Measurements from ENCODE around the gene TTC7B. TPM values are rescaled to one million over a fixed set of nuclear protein-coding genes. Genes with fewer than 3 reads are reported as not detected.

TTC7B gene
- total and polyA plus RNA-seq, 2 experiments from 2014 or later = 68.1 to 75.8 TPM

DNA sequence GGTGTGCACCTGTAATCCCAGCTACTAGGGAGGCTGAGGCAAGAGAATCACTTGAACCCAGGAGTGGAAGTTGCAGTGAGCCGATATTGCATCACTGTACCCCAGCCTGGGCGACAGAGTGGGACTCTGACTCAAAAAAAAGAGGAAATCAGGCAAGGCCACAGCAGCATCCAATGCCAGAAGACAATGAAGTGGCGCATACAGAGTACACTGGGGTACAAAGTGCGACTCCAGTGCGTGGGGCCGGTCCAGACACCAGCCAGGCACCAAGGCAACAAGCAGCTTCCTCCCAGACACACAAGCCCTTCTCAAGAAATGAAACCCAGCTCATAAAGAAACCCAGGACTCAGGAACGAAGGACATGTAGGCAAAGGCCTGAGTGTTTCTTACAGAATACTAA is 28.2 kb downstream of the TTC7B start:
- no peaks in the 10 kb centered on the region for H3K36me3 ChIP-seq
- no peak overlapping the region for H3K27ac ChIP-seq
- DNase-seq (ENCODE audit: low read depth in 1 of 2, low spot score in 1 of 2) = no peak
- H3K27me3 ChIP-seq = no peaks in the 10 kb centered on the region
- no peaks in the 10 kb centered on the region for H3K4me1 ChIP-seq (ENCODE audit: low read depth)
- H3K4me3 ChIP-seq = no peak overlapping the region
- TF ChIP-seq, protein P1, sequence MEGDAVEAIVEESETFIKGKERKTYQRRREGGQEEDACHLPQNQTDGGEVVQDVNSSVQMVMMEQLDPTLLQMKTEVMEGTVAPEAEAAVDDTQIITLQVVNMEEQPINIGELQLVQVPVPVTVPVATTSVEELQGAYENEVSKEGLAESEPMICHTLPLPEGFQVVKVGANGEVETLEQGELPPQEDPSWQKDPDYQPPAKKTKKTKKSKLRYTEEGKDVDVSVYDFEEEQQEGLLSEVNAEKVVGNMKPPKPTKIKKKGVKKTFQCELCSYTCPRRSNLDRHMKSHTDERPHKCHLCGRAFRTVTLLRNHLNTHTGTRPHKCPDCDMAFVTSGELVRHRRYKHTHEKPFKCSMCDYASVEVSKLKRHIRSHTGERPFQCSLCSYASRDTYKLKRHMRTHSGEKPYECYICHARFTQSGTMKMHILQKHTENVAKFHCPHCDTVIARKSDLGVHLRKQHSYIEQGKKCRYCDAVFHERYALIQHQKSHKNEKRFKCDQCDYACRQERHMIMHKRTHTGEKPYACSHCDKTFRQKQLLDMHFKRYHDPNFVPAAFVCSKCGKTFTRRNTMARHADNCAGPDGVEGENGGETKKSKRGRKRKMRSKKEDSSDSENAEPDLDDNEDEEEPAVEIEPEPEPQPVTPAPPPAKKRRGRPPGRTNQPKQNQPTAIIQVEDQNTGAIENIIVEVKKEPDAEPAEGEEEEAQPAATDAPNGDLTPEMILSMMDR (IDR thresholded peaks at IDR 0.05; ENCODE audit: low read depth, low read length) = no peak
- no peaks in the 10 kb centered on the region for H3K9me3 ChIP-seq (ENCODE audit: low read depth)

DNA sequence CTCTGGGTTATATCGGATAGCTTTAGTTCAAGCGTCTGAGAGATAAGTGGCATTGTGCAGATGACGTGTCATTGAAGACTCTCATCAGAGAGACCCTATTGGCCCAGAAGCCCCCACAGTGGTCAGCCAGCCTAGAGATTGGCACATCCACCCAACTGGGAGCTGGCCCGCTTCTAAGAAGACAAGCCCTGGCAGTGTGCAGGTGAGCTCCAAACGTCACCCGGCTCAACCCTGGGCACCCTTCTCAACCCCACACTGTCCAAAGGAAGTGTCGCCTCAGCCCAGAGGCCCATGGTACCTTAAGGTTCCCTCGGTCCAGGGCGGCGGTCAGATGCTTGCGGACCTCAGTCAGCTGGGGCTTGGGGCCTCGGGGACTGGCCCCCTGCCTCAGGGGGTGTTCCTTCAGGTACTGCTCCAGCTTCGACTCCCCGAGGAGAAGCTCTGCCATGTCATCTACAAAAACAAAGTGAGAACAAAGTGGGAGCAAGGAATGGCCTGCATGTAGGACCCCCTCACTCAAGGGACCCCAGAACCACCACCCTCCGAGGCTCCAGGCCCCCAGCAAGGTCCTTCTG is 30.3 kb downstream of the TTC7B start:
- Histone ChIP-seq H3K27me3 (no peaks in the 10 kb centered on the region), H3K4me3 (no peak overlapping the region), H3K9me3 (ENCODE audit: low read depth) (no peaks in the 10 kb centered on the region), H3K4me1 (ENCODE audit: low read depth) (no peaks in the 10 kb centered on the region), H3K27ac (no peak overlapping the region), H3K36me3 (no peaks in the 10 kb centered on the region)
- TF ChIP-seq, protein P1 (IDR thresholded peaks at IDR 0.05; ENCODE audit: low read depth, low read length) = no peak
- DNase-seq (ENCODE audit: low read depth in 1 of 2, low spot score in 1 of 2) = no peak

DNA sequence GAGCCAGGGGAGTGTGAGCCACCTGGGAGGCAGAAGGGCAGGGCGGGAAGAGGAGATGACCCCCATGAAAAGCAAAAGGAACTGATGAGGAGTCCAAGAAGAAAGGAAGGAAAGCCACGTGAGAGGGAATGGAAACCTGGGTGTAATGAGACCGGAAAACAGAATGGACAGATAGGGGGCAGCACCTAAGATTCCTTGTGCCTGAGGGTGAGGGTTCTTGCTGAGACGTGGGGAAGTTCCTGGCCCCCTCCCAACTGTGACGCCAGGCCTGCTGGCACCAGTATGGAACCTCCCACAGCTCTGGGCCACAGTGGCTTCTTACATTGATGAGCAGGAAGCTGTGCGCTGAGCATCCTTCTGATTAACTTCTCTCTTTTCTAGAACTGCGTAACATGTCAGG is 30.8 kb downstream of the TTC7B start:
- Histone ChIP-seq H3K27ac (no peak overlapping the region), H3K9me3 (ENCODE audit: low read depth) (no peaks in the 10 kb centered on the region), H3K4me1 (ENCODE audit: low read depth) (no peaks in the 10 kb centered on the region), H3K27me3 (no peaks in the 10 kb centered on the region), H3K36me3 (no peaks in the 10 kb centered on the region), H3K4me3 (no peak overlapping the region)
- TF ChIP-seq, protein P1 (IDR thresholded peaks at IDR 0.05; ENCODE audit: low read depth, low read length) = peak; percentile 28
- peak in 1 of 2 donors; percentile 78 for DNase-seq (ENCODE audit: low read depth in 1 of 2, low spot score in 1 of 2)

DNA sequence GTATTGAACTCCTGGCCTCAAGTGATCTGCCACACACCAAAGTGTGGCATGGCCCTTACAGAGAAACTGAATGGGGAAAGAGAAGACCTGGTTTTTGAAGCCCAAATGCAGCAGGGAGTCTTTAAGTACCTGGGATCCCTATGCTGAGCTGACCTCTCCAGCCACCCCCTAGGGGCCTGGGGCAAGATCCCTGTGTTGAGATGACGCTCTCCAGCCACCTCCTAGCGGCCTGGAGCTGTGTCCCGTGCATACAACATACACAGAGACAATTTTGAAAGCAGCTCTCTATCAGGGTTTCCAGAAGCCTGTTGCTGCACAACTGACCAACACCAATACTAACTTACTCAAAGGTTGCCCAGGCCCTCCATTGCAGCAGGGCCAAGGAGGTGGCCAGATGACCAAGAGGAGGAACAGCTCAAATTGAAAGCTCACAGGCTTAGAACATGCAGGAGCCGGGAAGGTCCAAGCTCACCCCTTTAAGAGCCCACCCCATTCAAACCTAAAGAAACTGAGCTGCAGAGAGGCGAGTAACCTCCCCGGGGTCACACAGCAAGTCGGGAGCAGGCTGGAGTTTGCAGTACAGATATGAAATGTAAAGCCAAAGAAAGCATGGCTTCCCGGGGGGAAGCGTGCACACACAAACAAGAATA is 31.5 kb downstream of the TTC7B start:
- Histone ChIP-seq H3K9me3 (ENCODE audit: low read depth) (no peaks in the 10 kb centered on the region), H3K4me3 (no peak overlapping the region), H3K36me3 (no peaks in the 10 kb centered on the region), H3K27me3 (no peaks in the 10 kb centered on the region), H3K27ac (no peak overlapping the region), H3K4me1 (ENCODE audit: low read depth) (no peaks in the 10 kb centered on the region)
- no peak for DNase-seq (ENCODE audit: low read depth in 1 of 2, low spot score in 1 of 2)
- TF ChIP-seq, protein P1 (IDR thresholded peaks at IDR 0.05; ENCODE audit: low read depth, low read length) = no peak

DNA sequence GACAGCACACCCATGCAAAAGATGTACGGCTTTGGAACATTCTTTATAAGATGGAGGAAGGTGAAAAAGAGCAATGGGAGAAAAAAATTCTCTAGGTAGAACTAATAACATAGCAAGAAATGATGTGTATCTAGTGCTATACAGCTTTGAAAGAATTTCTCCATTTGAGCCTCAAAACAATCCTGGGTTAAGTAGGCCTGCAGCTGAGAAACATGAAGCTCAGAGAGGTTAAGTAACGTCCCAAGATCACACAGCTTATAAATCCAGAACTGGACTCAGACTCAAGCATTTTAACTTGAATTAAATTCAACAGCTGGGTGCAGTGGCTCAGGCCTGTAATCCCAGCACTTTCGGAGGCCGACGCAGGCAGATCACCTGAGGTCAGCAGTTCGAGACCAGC is 32.9 kb downstream of the TTC7B start:
- TF ChIP-seq, protein P1 (IDR thresholded peaks at IDR 0.05; ENCODE audit: low read depth, low read length) = no peak

More for the DNA sequence above, 32.9 kb downstream of the TTC7B start:
- Histone ChIP-seq H3K36me3 (no peaks in the 10 kb centered on the region), H3K4me3 (no peak overlapping the region), H3K27me3 (no peaks in the 10 kb centered on the region), H3K4me1 (ENCODE audit: low read depth) (no peaks in the 10 kb centered on the region), H3K27ac (no peak overlapping the region), H3K9me3 (ENCODE audit: low read depth) (no peaks in the 10 kb centered on the region)
- no peak for DNase-seq (ENCODE audit: low read depth in 1 of 2, low spot score in 1 of 2)

Data from cardiac muscle cell (in vitro differentiated cells and primary cell).